Uterus (tissue), 2 donors: ENCODE results near the gene TCP1.
"Not testable (repeated sequence)": the region's sequence is repeated elsewhere in the genome, so short reads cannot be mapped to it uniquely, and the experiment has no call there.

Source experiments
- CTCF ChIP-seq, 4 experiments: fragments of 200-600 bp in 2 of 4; fragments of 450-650 bp in 2 of 4; sonication (generic) in 2 of 4; IDR thresholded peaks; one replicate each; pipeline ENCODE4 v1.5.1; 2016 to 2019; ENCODE audit warnings: antibody characterized with exemption in 4 of 4, mild to moderate bottlenecking in 2 of 4, moderate library complexity in 1 of 4
- POLR2A ChIP-seq, 2 donors: fragments of 450-650 bp; IDR thresholded peaks; one replicate each; pipeline ENCODE4 v1.6.1; 2016; ENCODE audit warnings: antibody characterized with exemption in 2 of 2, mild to moderate bottlenecking in 1 of 2, moderate library complexity in 1 of 2

GRCh38 chr6:159732550-159732949, 56.9 kb downstream of the TCP1 start:
- not testable (repeated sequence) for TF ChIP-seq CTCF, POLR2A (IDR thresholded peaks at IDR 0.05)
